LNCaP clone FGC (cell line): ENCODE data around the gene PIK3R2.
"Not testable (repeated sequence)": the region's sequence is repeated elsewhere in the genome, so short reads cannot be mapped to it uniquely, and the experiment has no call there.

ENCODE experiments used
- DNase-seq: peaks from one replicate; pipeline ENCODE4 v3.0.0-alpha.2; 2011; ENCODE audit warnings: low read depth
- H3K4me3 ChIP-seq: 2 replicates; pipeline ENCODE4 v1.5.1; 2011; ENCODE audit warnings: mild to moderate bottlenecking, low read depth, low read length, control low read depth
- TF ChIP-seq, protein P1 (sequence below): IDR thresholded peaks from 2 replicates; pipeline ENCODE4 v1.5.1; 2012; ENCODE audit warnings: mild to moderate bottlenecking; ENCODE audit not compliant: control insufficient read depth, insufficient read depth; ENCODE audit errors: extremely low read depth

Gene PIK3R2

DNA sequence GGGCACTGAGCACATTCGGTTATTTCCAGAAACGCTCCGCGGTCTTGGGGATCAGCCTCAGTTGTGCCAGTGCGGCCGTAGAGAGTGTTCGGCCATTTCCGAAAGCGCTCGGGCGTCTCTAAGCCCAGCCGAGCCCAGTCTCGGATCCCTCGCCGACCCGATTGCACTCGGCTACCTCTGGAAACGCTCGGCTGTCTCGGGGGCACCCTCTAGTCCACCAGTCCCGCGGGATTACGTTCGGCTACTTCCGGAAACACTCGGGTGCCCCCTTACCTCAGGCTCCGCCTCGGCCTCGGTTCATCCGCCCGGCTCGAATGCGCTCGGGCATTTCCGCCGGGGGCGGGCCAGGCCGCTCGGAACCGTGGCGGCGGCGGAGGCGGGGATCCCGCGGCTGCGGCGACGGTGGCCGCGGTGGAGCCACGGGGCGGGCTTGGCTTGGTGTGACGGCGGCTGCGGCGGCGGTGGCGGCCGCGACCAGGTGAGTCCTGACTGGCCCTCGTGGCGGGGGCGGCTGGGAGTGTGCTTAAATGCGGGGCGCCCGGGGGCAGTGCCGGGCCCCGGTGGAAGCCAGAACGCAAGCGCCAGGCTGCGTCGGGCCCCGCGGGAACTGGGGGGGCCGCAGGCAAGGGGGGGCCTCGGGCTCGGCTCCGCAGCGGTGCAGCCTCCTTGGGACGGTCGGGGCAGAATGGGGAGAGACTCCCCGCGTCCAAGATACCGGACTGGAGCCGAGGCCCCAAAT, at the start of gene PIK3R2:
Gene PIK3R2, plus strand, starts transcription at position 347 of the 739 bp plus-strand sequence. CDS start 2,717 bp downstream, outside the sequence.
- peak; percentile 94 for DNase-seq
- TF ChIP-seq, protein P1, sequence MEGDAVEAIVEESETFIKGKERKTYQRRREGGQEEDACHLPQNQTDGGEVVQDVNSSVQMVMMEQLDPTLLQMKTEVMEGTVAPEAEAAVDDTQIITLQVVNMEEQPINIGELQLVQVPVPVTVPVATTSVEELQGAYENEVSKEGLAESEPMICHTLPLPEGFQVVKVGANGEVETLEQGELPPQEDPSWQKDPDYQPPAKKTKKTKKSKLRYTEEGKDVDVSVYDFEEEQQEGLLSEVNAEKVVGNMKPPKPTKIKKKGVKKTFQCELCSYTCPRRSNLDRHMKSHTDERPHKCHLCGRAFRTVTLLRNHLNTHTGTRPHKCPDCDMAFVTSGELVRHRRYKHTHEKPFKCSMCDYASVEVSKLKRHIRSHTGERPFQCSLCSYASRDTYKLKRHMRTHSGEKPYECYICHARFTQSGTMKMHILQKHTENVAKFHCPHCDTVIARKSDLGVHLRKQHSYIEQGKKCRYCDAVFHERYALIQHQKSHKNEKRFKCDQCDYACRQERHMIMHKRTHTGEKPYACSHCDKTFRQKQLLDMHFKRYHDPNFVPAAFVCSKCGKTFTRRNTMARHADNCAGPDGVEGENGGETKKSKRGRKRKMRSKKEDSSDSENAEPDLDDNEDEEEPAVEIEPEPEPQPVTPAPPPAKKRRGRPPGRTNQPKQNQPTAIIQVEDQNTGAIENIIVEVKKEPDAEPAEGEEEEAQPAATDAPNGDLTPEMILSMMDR, result no peak
- peak within 1 kb of the TSS; percentile 78 for H3K4me3 ChIP-seq

- TF ChIP-seq, protein P1, result no peak
- no peak for DNase-seq
- H3K4me3 ChIP-seq, result peak overlapping the region; percentile 30
Observed at GRCh38 chr19:18104793-18105131, 48.2 kb upstream of the PIK3R2 start.

DNA sequence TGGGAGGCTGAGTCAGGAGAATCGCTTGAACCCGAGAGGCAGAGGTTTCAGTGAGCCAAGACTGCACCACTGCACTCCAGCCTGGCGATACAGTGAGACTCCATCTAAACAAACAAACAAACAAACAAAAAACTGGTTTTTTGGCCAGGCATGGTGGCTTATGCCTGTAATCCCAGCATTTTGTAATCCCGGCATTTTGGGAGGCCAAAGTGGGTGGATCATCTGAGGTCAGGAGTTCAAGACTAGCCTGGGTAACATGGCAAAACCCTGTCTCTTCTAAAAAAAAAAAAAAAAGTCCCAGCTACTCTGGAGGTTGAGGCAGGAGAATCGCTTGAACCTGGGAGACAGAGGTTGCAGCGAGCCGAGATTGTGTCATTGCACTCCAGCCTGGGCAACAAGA, 47.7 kb upstream of the PIK3R2 start:
- H3K4me3 ChIP-seq, DNase-seq: not testable (repeated sequence)

- no peak for DNase-seq
- H3K4me3 ChIP-seq, result no peak overlapping the region
- TF ChIP-seq, protein P1, result no peak
Observed at GRCh38 chr19:18107235-18107634, 45.7 kb upstream of the PIK3R2 start.

- DNase-seq, result no peak
- TF ChIP-seq, protein P1, result no peak
- H3K4me3 ChIP-seq, result no peak overlapping the region
Observed at GRCh38 chr19:18108897-18109296, 44.1 kb upstream of the PIK3R2 start.

DNA sequence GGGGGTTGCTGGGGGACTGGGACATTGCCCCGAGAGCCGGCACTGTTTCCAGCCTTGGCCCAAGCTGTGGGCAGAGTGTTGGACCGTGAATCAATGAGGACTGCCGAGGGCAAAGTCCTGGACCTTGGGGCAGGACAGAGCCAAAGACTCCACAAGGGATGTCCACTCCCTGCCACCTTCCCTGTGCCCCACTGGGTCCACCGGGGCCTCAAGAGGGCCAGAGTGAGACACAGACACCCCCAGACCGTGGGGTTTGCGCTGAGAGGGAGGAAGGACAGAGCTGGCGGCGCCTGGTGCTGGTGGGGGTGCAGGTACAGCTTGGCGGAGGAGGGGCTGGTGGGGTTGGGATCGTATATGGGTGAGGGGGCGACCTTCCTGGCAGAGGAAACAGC, 43.6 kb upstream of the PIK3R2 start:
- TF ChIP-seq, protein P1, result no peak
- DNase-seq, result no peak
- peak overlapping the region; percentile 80 for H3K4me3 ChIP-seq

GRCh38 chr19:18109733-18110608, 43.0 kb upstream of the PIK3R2 start:
- TF ChIP-seq, protein P1, result no peak
- DNase-seq, result no peak
- H3K4me3 ChIP-seq, result peak overlapping the region; percentile 80
